Activated CD8-positive, alpha-beta T cell treated with anti-CD3 and anti-CD28 coated beads for 36 hours (primary cell): Measurements from ENCODE around the gene MYT1. TPM values are rescaled to one million over a fixed set of nuclear protein-coding genes. Genes with fewer than 3 reads are reported as not detected.

Experiments used
- ATAC-seq: fragments of 200-7000 bp; cut with Tn5 transposase; one replicate; pipeline ENCODE4 v1.10.0; 2021; ENCODE audit warnings: mild to moderate bottlenecking, moderate library complexity
- CTCF ChIA-PET: fragments of 350-600 bp; sonication (Branson Sonifier 250); formaldehyde crosslinking; loops from one replicate; lab custom pipeline; 2021; ENCODE audit warnings: antibody characterized with exemption; lab: Charles Lee
- POLR2A ChIA-PET: fragments of 350-600 bp; sonication (Branson Sonifier 250); formaldehyde crosslinking; loops from one replicate; lab custom pipeline; 2021; ENCODE audit warnings: antibody characterized with exemption; lab: Charles Lee
- DNase-seq: peaks from one replicate; pipeline ENCODE4 v3.0.0-alpha.2; 2020
- H3K27ac Mint-ChIP-seq: one replicate; pipeline ENCODE4 v1.8.0; 2021; ENCODE audit warnings: mild to moderate bottlenecking, mixed read lengths
- H3K27me3 Mint-ChIP-seq: one replicate; pipeline ENCODE4 v1.8.0; 2021; ENCODE audit warnings: mixed read lengths
- H3K36me3 Mint-ChIP-seq: one replicate; pipeline ENCODE4 v1.8.0; 2021; ENCODE audit warnings: low read depth, mixed read lengths
- H3K4me1 Mint-ChIP-seq: one replicate; pipeline ENCODE4 v1.8.0; 2021; ENCODE audit warnings: low read depth, mixed read lengths
- H3K4me3 Mint-ChIP-seq: one replicate; pipeline ENCODE4 v1.8.0; 2021; ENCODE audit warnings: mild to moderate bottlenecking, moderate library complexity, mixed read lengths
- H3K9me3 Mint-ChIP-seq: one replicate; pipeline ENCODE4 v1.8.0; 2021; ENCODE audit warnings: mixed read lengths
- CTCF ChIP-seq: fragments of 200-600 bp; IDR thresholded peaks from one replicate; pipeline ENCODE4 v1.8.0; 2022; ENCODE audit warnings: antibody characterized with exemption, mild to moderate bottlenecking
- intact Hi-C: fragments of 100-400 bp; cut with micrococcal nuclease; formaldehyde crosslinking; loops from one replicate; pipeline ENCODE4 v1.10.0; 2022
- total RNA-seq, 2 experiments: library from RNA; stranded (reverse); gene quantifications; one replicate each; pipeline ENCODE4 v1.2.3, GENCODE V29; 2021

Gene MYT1
- total RNA-seq, 2 experiments from 2014 or later, result not detected

DNA sequence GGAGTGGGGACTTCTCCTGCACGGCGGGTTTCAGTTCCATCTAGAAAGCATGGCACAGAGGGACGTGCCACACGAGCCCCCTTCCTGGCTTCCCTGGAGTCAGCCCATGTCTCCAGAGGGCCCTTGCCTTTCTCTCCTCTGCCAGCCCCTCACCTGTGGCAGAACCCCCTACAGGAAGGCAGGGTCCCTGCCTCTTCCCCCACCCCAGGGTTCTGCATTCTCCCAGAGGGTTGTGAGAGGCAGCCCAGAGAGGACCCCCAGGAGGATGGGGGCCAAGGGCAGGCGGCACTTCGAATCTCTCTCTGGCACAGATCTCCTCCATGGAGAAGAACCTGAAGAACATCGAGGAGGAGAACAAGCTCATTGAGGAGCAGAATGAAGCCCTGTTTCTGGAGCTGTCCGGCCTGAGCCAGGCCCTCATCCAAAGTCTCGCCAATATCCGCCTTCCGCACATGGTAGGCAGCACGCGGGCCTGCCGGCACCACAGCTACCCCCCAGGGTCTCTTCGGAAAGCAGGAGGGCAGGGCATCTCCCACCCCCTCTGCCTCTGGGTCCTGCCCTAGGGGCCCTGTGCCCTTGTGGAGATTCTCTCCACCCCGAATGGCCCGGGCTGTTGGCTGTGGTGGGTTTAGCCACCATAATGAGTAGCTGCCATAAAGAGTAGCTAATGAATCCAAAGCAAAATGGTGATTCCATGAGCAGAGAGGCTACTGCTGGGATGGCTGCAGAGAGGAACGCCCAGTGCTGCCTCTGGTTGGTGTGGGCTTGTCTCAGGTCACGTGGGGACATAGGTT is 75.4 kb downstream of the MYT1 start:
- Mint-ChIP-seq H3K27me3 (no peaks in the 10 kb centered on the region), H3K9me3 (no peaks in the 10 kb centered on the region), H3K27ac (no peak overlapping the region), H3K4me1 (no peaks in the 10 kb centered on the region), H3K4me3 (no peak overlapping the region), H3K36me3 (no peaks in the 10 kb centered on the region)
- DNase-seq, result no peak
- no peak for TF ChIP-seq CTCF
- CTCF ChIA-PET, result interaction anchor here (0.6 to 1.9 kb wide), 2 partner anchors 10 to 35 kb away, joined by 3 to 5 read pairs; no protein-coding TSS in a partner anchor
- intact Hi-C loops, result no loop called here
- no peak for ATAC-seq
- POLR2A ChIA-PET, result no interaction called here

DNA sequence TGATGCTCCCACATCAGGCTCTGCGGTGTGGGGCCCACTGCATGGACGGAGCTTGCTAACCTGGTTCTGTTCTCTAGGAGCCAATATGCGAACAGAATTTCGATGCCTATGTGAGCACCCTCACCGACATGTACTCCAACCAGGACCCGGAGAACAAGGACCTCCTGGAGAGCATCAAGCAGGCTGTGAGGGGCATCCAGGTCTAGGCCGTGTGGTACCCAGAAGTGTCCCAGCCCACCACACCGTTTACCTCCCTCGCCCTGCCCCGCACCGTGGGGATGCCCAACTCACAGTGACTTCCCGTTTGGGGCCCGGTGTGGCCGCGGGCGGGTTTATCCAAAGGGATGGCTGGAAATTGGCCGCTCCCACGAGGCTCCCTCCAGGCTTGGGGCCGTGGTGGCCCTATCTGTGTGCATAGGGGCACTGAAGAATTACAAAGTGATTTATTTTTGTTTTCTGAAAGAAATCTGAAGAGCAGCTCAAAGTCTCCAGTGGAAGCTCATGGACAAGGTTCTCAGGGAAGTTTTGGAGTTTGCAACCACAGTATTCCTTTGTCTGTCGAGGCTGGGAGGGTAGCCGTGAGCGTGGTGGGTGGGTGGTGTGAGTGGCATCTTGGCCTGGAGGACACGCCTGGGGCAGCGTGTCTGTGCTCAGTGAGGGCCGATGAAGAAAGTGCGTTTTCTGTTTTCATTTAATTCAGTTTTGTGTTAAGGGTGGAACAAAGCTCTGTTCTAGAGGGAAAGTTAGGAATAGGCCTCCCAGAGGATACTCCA is 76.2 kb downstream of the MYT1 start:
- ChIA-PET CTCF (interaction anchor here (0.6 to 1.9 kb wide), 2 partner anchors 9 to 34 kb away, joined by 3 to 5 read pairs; no protein-coding TSS in a partner anchor), POLR2A (no interaction called here)
- Mint-ChIP-seq H3K4me3 (no peak overlapping the region), H3K36me3 (no peaks in the 10 kb centered on the region), H3K9me3 (no peaks in the 10 kb centered on the region), H3K27ac (no peak overlapping the region), H3K4me1 (peaks cover 3% of the 10 kb centered on the region), H3K27me3 (no peaks in the 10 kb centered on the region)
- ATAC-seq (no peak), DNase-seq (no peak)
- intact Hi-C loops, result no loop called here
- no peak for TF ChIP-seq CTCF

DNA sequence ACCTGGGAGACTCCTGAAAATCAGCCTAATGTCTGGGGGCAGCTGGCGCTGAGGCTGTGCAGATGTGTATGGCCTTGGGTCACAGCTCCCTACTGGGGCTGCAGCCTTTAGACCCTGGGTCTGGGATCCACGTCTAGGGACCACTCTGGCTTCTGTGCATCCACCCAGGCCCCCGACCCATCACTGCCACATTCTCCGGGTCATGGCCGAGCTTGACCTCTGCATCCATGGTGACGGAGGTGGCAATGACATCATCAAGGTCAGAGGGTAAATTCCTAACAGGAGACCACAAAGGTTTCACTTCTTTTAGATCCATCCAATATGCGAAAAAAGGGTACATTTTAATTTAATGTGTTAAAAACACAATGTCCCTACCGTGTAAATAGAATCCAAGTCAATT is 76.8 kb downstream of the MYT1 start:
- DNase-seq, result no peak
- ChIA-PET CTCF (interaction anchor here (1.9 kb wide), 1 partner anchor 8 kb away, joined by 5 read pairs; no protein-coding TSS in a partner anchor), POLR2A (no interaction called here)
- H3K4me3 Mint-ChIP-seq, result no peak overlapping the region
- H3K9me3 Mint-ChIP-seq, result no peaks in the 10 kb centered on the region
- H3K27me3 Mint-ChIP-seq, result no peaks in the 10 kb centered on the region
- intact Hi-C loops, result no loop called here
- ATAC-seq, result no peak
- peaks cover 3% of the 10 kb centered on the region for H3K4me1 Mint-ChIP-seq
- no peak overlapping the region for H3K27ac Mint-ChIP-seq
- H3K36me3 Mint-ChIP-seq, result no peaks in the 10 kb centered on the region
- no peak for TF ChIP-seq CTCF

- TF ChIP-seq CTCF, result no peak
- POLR2A ChIA-PET, result interaction anchor here (0.7 kb wide), 1 partner anchor 24 kb away, joined by 3 read pairs; no protein-coding TSS in a partner anchor
These were observed 77.9 kb downstream of the MYT1 start for GRCh38 chr20:64242003-64242796.

More at GRCh38 chr20:64242003-64242796, 77.9 kb downstream of the MYT1 start:
- peaks cover 1% of the 10 kb centered on the region for H3K27me3 Mint-ChIP-seq
- no peak overlapping the region for H3K4me3 Mint-ChIP-seq
- H3K27ac Mint-ChIP-seq, result no peak overlapping the region
- DNase-seq (no peak), ATAC-seq (no peak)
- intact Hi-C loops, result no loop called here
- no peaks in the 10 kb centered on the region for H3K36me3 Mint-ChIP-seq
- H3K4me1 Mint-ChIP-seq, result peaks cover 3% of the 10 kb centered on the region
- no peaks in the 10 kb centered on the region for H3K9me3 Mint-ChIP-seq
- CTCF ChIA-PET, result interaction anchor here (0.6 kb wide), 1 partner anchor 132 kb away, joined by 3 read pairs; no protein-coding TSS in a partner anchor
